Liver (tissue), 9 donors: ENCODE results near the gene FCGR3A. TPM values are rescaled to one million over a fixed set of nuclear protein-coding genes. Genes with fewer than 3 reads are reported as not detected.

Experiments
- DNase-seq: peaks from one replicate; pipeline ENCODE4 v3.0.0-alpha.2; 2017; ENCODE audit warnings: low spot score
- H3K27ac ChIP-seq, 2 donors: one replicate each; pipeline ENCODE4 v1.7.0; 2013; ENCODE audit warnings: inconsistent platforms in 2 of 2, low read length in 2 of 2, control low read depth in 1 of 2, low read depth in 1 of 2, mild to moderate bottlenecking in 1 of 2
- H3K27me3 ChIP-seq, 4 donors: one replicate each; pipeline versions ENCODE4 v1.6.1 to v1.7.0; 2013; ENCODE audit warnings: low read length in 3 of 4, inconsistent platforms in 1 of 4, mild to moderate bottlenecking in 1 of 4, moderate library complexity in 1 of 4; ENCODE audit not compliant: control insufficient read depth in 4 of 4, insufficient read depth in 4 of 4
- H3K36me3 ChIP-seq, 4 donors: one replicate each; pipeline versions ENCODE4 v1.6.1 to v1.7.0; 2013; ENCODE audit warnings: low read length in 3 of 4, mild to moderate bottlenecking in 3 of 4, low read depth in 1 of 4, moderate library complexity in 1 of 4; ENCODE audit not compliant: control insufficient read depth in 4 of 4, insufficient read depth in 3 of 4
- H3K4me1 ChIP-seq, 4 donors: one replicate each; pipeline versions ENCODE4 v1.6.1 to v1.7.0; 2013; ENCODE audit warnings: low read length in 3 of 4, mild to moderate bottlenecking in 3 of 4, moderate library complexity in 1 of 4; ENCODE audit not compliant: control insufficient read depth in 4 of 4, insufficient read depth in 4 of 4
- H3K4me3 ChIP-seq, 3 donors: one replicate each; pipeline versions ENCODE4 v1.6.1 to v1.7.0; 2013; ENCODE audit warnings: low read length in 3 of 3, control low read depth in 1 of 3, low read depth in 1 of 3, mild to moderate bottlenecking in 1 of 3
- H3K9ac ChIP-seq, 2 donors: one replicate each; pipeline ENCODE4 v1.7.0; 2013; ENCODE audit warnings: low read length in 2 of 2, mild to moderate bottlenecking in 2 of 2, moderate library complexity in 2 of 2, control low read depth in 1 of 2, low read depth in 1 of 2
- H3K9me3 ChIP-seq, 4 donors: one replicate each; pipeline versions ENCODE4 v1.6.1 to v1.7.0; 2013; ENCODE audit warnings: low read length in 3 of 4; ENCODE audit not compliant: control insufficient read depth in 4 of 4
- ATF3 ChIP-seq: IDR thresholded peaks from 2 replicates; pipeline ENCODE4 v1.6.1; 2016; ENCODE audit warnings: antibody characterized with exemption
- CTCF ChIP-seq: fragments of 150-350 bp; IDR thresholded peaks from 2 replicates; pipeline ENCODE4 v1.5.1; 2017; ENCODE audit warnings: improper control_type of control experiment, low read depth, low read length; ENCODE audit not compliant: missing input control
- EGR1 ChIP-seq, 2 donors: IDR thresholded peaks; 2 replicates each; pipeline ENCODE4 v1.6.1; 2016 to 2018; ENCODE audit warnings: antibody characterized with exemption in 2 of 2, low read depth in 2 of 2
- FOXA1 ChIP-seq: IDR thresholded peaks from 2 replicates; pipeline ENCODE4 v1.6.1; 2016; ENCODE audit warnings: antibody characterized with exemption
- FOXA2 ChIP-seq: IDR thresholded peaks from 2 replicates; pipeline ENCODE4 v1.6.1; 2016; ENCODE audit warnings: antibody characterized with exemption
- GABPA ChIP-seq, 2 donors: IDR thresholded peaks in 1 of 2; conservative IDR thresholded peaks in 1 of 2; 2 replicates each; pipeline ENCODE4 v1.6.1; 2016; ENCODE audit warnings: antibody characterized with exemption in 2 of 2, mild to moderate bottlenecking in 1 of 2, moderate library complexity in 1 of 2
- HNF4A ChIP-seq, 2 donors: conservative IDR thresholded peaks; 2 replicates each; pipeline ENCODE4 v1.6.1; 2016; ENCODE audit warnings: antibody characterized with exemption in 2 of 2, mild to moderate bottlenecking in 2 of 2
- HNF4G ChIP-seq: IDR thresholded peaks from 2 replicates; pipeline ENCODE4 v1.6.1; 2016; ENCODE audit warnings: antibody characterized with exemption
- JUND ChIP-seq, 2 donors: IDR thresholded peaks; 2 replicates each; pipeline ENCODE4 v1.6.1; 2016; ENCODE audit warnings: antibody characterized with exemption in 2 of 2
- NR2F2 ChIP-seq: IDR thresholded peaks from 2 replicates; pipeline ENCODE4 v1.6.1; 2016; ENCODE audit warnings: antibody characterized with exemption
- RAD21 ChIP-seq, 2 donors: IDR thresholded peaks; 2 replicates each; pipeline ENCODE4 v1.6.1; 2016; ENCODE audit warnings: antibody characterized with exemption in 2 of 2, mild to moderate bottlenecking in 2 of 2
- REST ChIP-seq: IDR thresholded peaks from 2 replicates; pipeline ENCODE4 v1.6.1; 2016; ENCODE audit warnings: antibody characterized with exemption, mild to moderate bottlenecking
- RXRA ChIP-seq, 2 donors: IDR thresholded peaks; 2 replicates each; pipeline ENCODE4 v1.6.1; 2017 to 2018; ENCODE audit warnings: antibody characterized with exemption in 2 of 2, mild to moderate bottlenecking in 1 of 2
- SP1 ChIP-seq: IDR thresholded peaks from 2 replicates; pipeline ENCODE4 v1.6.1; 2018; ENCODE audit warnings: antibody characterized with exemption, mild to moderate bottlenecking
- TAF1 ChIP-seq: conservative IDR thresholded peaks from 2 replicates; pipeline ENCODE4 v1.6.1; 2016; ENCODE audit warnings: antibody characterized with exemption, mild to moderate bottlenecking
- YY1 ChIP-seq: IDR thresholded peaks from 2 replicates; pipeline ENCODE4 v1.6.1; 2016; ENCODE audit warnings: antibody characterized with exemption, mild to moderate bottlenecking
- WGBS: extraction: QIAGEN DNeasy Blood & Tissue Kit; methylation state at CpG from one replicate; pipeline ENCODE4 v1.1.7; 2013; 5-methylcytosine and 5-hydroxymethylcytosine counted together
- polyA plus RNA-seq, 2 donors: library from polyadenylated mRNA; stranded (reverse) in 1 of 2; unstranded in 1 of 2; fragments of 200-250 nt in 1 of 2; fragments of >200 nt in 1 of 2; fragmentation: Nextera tagmentation in 1 of 2; extraction: Ambion mirVana in 1 of 2; gene quantifications; one replicate each; pipeline versions ENCODE4 v1.2.1 to v1.2.3, GENCODE V29; 2013 to 2015
- total RNA-seq, 2 donors: library from RNA; depleted of rRNA; stranded (reverse); fragments of >200 nt; gene quantifications; one replicate each; pipeline ENCODE4 v1.2.3, GENCODE V29; 2014
- TF ChIP-seq, protein P1 (sequence below): IDR thresholded peaks from 2 replicates; pipeline ENCODE4 v1.6.1; 2016; ENCODE audit warnings: antibody characterized with exemption
- donor health status: healthy.
- donor health status: healthy.
- donor health status: healthy.
- donor health status: healthy.
- donor health status: healthy.

FCGR3A gene
- total and polyA plus RNA-seq, 4 donors: 9.8 to 70.1 (median 49.2) TPM

GRCh38 chr1:161502641-161503393 is 46.8 kb downstream of the FCGR3A start:
- H3K9ac ChIP-seq: no peak overlapping the region
- no peaks in the 10 kb centered on the region for H3K9me3 ChIP-seq
- no peak overlapping the region for H3K27ac ChIP-seq
- WGBS: 96% methylated on average over 1 of the region's 1 CpG
- H3K36me3 ChIP-seq: no peaks in the 10 kb centered on the region
- TF ChIP-seq ATF3 (no peak), FOXA2 (no peak), CTCF (no peak), NR2F2 (no peak), JUND (IDR thresholded peaks at IDR 0.05) (no peak), SP1 (no peak), RAD21 (IDR thresholded peaks at IDR 0.05) (no peak), RXRA (IDR thresholded peaks at IDR 0.05) (no peak), EGR1 (IDR thresholded peaks at IDR 0.05; ENCODE audit: low read depth in 2 of 2) (no peak), HNF4A (conservative IDR thresholded peaks at IDR 0.05) (no peak), GABPA (IDR thresholded peaks at IDR 0.05 in 1 of 2, conservative IDR thresholded peaks at IDR 0.05 in 1 of 2) (no peak), TAF1 (no peak), YY1 (no peak), REST (no peak), FOXA1 (no peak)
- TF ChIP-seq, protein P1, sequence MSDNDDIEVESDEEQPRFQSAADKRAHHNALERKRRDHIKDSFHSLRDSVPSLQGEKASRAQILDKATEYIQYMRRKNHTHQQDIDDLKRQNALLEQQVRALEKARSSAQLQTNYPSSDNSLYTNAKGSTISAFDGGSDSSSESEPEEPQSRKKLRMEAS: no peak
- DNase-seq: no peak
- no peaks in the 10 kb centered on the region for H3K4me1 ChIP-seq
- peaks cover 0 to 3% (median 0%) of the 10 kb centered on the region in 4 donors for H3K27me3 ChIP-seq
- H3K4me3 ChIP-seq: no peak overlapping the region

GRCh38 chr1:161502181-161502580 is 47.4 kb downstream of the FCGR3A start:
- no peaks in the 10 kb centered on the region for H3K4me1 ChIP-seq

More at GRCh38 chr1:161502181-161502580, 47.4 kb downstream of the FCGR3A start:
- no peaks in the 10 kb centered on the region for H3K36me3 ChIP-seq
- no peak overlapping the region for H3K27ac ChIP-seq
- WGBS: 77% methylated on average over 4 of the region's 4 CpGs
- H3K9ac ChIP-seq: no peak overlapping the region
- TF ChIP-seq HNF4A (conservative IDR thresholded peaks at IDR 0.05): no peak
- TF ChIP-seq FOXA2: no peak
- no peak for TF ChIP-seq EGR1 (IDR thresholded peaks at IDR 0.05; ENCODE audit: low read depth in 2 of 2)
- TF ChIP-seq NR2F2: no peak
- TF ChIP-seq RAD21 (IDR thresholded peaks at IDR 0.05): no peak
- TF ChIP-seq TAF1: no peak
- no peak for TF ChIP-seq FOXA1
- TF ChIP-seq RXRA (IDR thresholded peaks at IDR 0.05): no peak
- TF ChIP-seq CTCF: no peak
- no peak for TF ChIP-seq YY1
- TF ChIP-seq SP1: no peak
- no peak for TF ChIP-seq HNF4G
- peaks cover 0 to 3% (median 0%) of the 10 kb centered on the region in 4 donors for H3K27me3 ChIP-seq
- no peak overlapping the region for H3K4me3 ChIP-seq
- H3K9me3 ChIP-seq: no peaks in the 10 kb centered on the region
- no peak for DNase-seq
